Activated T-helper 1 cell treated with Interleukin-2 at 50 U/mL for 16 hours (primary cell): Measurements from ENCODE around the gene HOMER1.
"Not testable (repeated sequence)": the region's sequence is repeated elsewhere in the genome, so short reads cannot be mapped to it uniquely, and the experiment has no call there.

Source experiments
- DNase-seq: peaks from one replicate; pipeline ENCODE4 v3.0.0-alpha.2; 2020; ENCODE audit warnings: low read depth

The HOMER1 gene

GRCh38 chr5:79516986-79517385 is 3.1 kb upstream of the HOMER1 start:
- no peak for DNase-seq

GRCh38 chr5:79516331-79516730 is 2.4 kb upstream of the HOMER1 start:
- DNase-seq = not testable (repeated sequence)

- DNase-seq = peak; percentile 78
These were observed 614 bp upstream of the HOMER1 start for GRCh38 chr5:79514391-79515105.

- no peak for DNase-seq
These were observed 628 bp downstream of the HOMER1 start for GRCh38 chr5:79513308-79513703.

GRCh38 chr5:79512471-79513307 is 1.2 kb downstream of the HOMER1 start:
- DNase-seq = no peak

- DNase-seq = no peak
These were observed 1.9 kb downstream of the HOMER1 start for GRCh38 chr5:79512049-79512448.

- DNase-seq = no peak
These were observed 3.3 kb downstream of the HOMER1 start for GRCh38 chr5:79510638-79511037.

- no peak for DNase-seq
These were observed 4.6 kb downstream of the HOMER1 start for GRCh38 chr5:79509244-79509885.

GRCh38 chr5:79508794-79509193 is 5.1 kb downstream of the HOMER1 start:
- DNase-seq = no peak

- DNase-seq = no peak
These were observed 5.6 kb downstream of the HOMER1 start for GRCh38 chr5:79508354-79508753.

- DNase-seq = no peak
These were observed 6.4 kb downstream of the HOMER1 start for GRCh38 chr5:79507251-79508205.

- no peak for DNase-seq
These were observed 8.8 kb downstream of the HOMER1 start for GRCh38 chr5:79505138-79505537.

GRCh38 chr5:79503794-79504495 is 10.0 kb downstream of the HOMER1 start:
- no peak for DNase-seq

GRCh38 chr5:79499640-79500273 is 14.2 kb downstream of the HOMER1 start:
- no peak for DNase-seq

- DNase-seq = no peak
These were observed 18.6 kb downstream of the HOMER1 start for GRCh38 chr5:79495311-79495710.

- DNase-seq = no peak
These were observed 20.2 kb downstream of the HOMER1 start for GRCh38 chr5:79493596-79494345.

- no peak for DNase-seq
These were observed 22.1 kb downstream of the HOMER1 start for GRCh38 chr5:79491690-79492317.

GRCh38 chr5:79490323-79490936 is 23.5 kb downstream of the HOMER1 start:
- DNase-seq = no peak

- no peak for DNase-seq
These were observed 24.2 kb downstream of the HOMER1 start for GRCh38 chr5:79489773-79490172.
